ENCODE measurements around the gene TMEM87A.
A peak's percentile ranks its signal among the peaks of the same experiment; 100 is the strongest.
"Not testable (repeated sequence)": the region's sequence is repeated elsewhere in the genome, so short reads cannot be mapped to it uniquely, and the experiment has no call there.

Gene TMEM87A

GRCh38 chr15:42270996-42271395 is 2.2 kb downstream of the TMEM87A start:
- no peak for DNase-seq (ENCODE audit: low read depth in 2 of 2)

- no peak for DNase-seq (ENCODE audit: low read depth in 2 of 2)
These were observed 2.7 kb downstream of the TMEM87A start for GRCh38 chr15:42270551-42270950.

- DNase-seq (ENCODE audit: low read depth in 2 of 2) = no peak
These were observed 5.9 kb downstream of the TMEM87A start for GRCh38 chr15:42267286-42267685.

- no peak for DNase-seq (ENCODE audit: low read depth in 2 of 2)
These were observed 8.4 kb downstream of the TMEM87A start for GRCh38 chr15:42264795-42265194.

GRCh38 chr15:42253300-42253699 is 19.9 kb downstream of the TMEM87A start:
- DNase-seq (ENCODE audit: low read depth in 2 of 2) = no peak

GRCh38 chr15:42240823-42241222 is 32.4 kb downstream of the TMEM87A start:
- no peak for DNase-seq (ENCODE audit: low read depth in 2 of 2)

GRCh38 chr15:42239528-42240182 is 33.6 kb downstream of the TMEM87A start:
- no peak for DNase-seq (ENCODE audit: low read depth in 2 of 2)

- no peak for DNase-seq (ENCODE audit: low read depth in 2 of 2)
These were observed 40.1 kb downstream of the TMEM87A start for GRCh38 chr15:42233107-42233506.

- no peak for DNase-seq (ENCODE audit: low read depth in 2 of 2)
These were observed 40.6 kb downstream of the TMEM87A start for GRCh38 chr15:42232606-42233005.

GRCh38 chr15:42231088-42231487 is 42.1 kb downstream of the TMEM87A start:
- DNase-seq (ENCODE audit: low read depth in 2 of 2) = no peak

GRCh38 chr15:42228981-42229380 is 44.3 kb downstream of the TMEM87A start:
- not testable (repeated sequence) for DNase-seq (ENCODE audit: low read depth in 2 of 2)

- DNase-seq (ENCODE audit: low read depth in 2 of 2) = no peak
These were observed 45.2 kb downstream of the TMEM87A start for GRCh38 chr15:42228036-42228435.

GRCh38 chr15:42226648-42227047 is 46.6 kb downstream of the TMEM87A start:
- no peak for DNase-seq (ENCODE audit: low read depth in 2 of 2)

- no peak for DNase-seq (ENCODE audit: low read depth in 2 of 2)
These were observed 53.0 kb downstream of the TMEM87A start for GRCh38 chr15:42220216-42220615.

- no peak for DNase-seq (ENCODE audit: low read depth in 2 of 2)
These were observed 54.2 kb downstream of the TMEM87A start for GRCh38 chr15:42218953-42219592.

GRCh38 chr15:42217568-42217967 is 55.7 kb downstream of the TMEM87A start:
- DNase-seq (ENCODE audit: low read depth in 2 of 2) = no peak

- DNase-seq (ENCODE audit: low read depth in 2 of 2) = no peak
These were observed 57.1 kb downstream of the TMEM87A start for GRCh38 chr15:42215913-42216829.

- no peak for DNase-seq (ENCODE audit: low read depth in 2 of 2)
These were observed 58.6 kb downstream of the TMEM87A start for GRCh38 chr15:42214600-42214999.

- no peak for DNase-seq (ENCODE audit: low read depth in 2 of 2)
These were observed 59.7 kb downstream of the TMEM87A start for GRCh38 chr15:42213511-42213910.

GRCh38 chr15:42210696-42211095 is 62.5 kb downstream of the TMEM87A start:
- DNase-seq (ENCODE audit: low read depth in 2 of 2) = no peak

GRCh38 chr15:42207674-42208579 is 65.3 kb downstream of the TMEM87A start, which contains the start of gene VPS39:
VPS39 (minus strand) TSS chr15:42208304; CDS start chr15:42208153, 151 bp downstream.
- DNase-seq (ENCODE audit: low read depth in 2 of 2) = peak; percentile 60 to 70

Data from stimulated activated CD4-positive, alpha-beta T cell treated with anti-CD3 and anti-CD28 coated beads, Interleukin-1b, Interleukin-23, amount 100 ng/mL, for 4 hours (primary cell).